ENCODE measurements around the gene MT1H. TPM values are rescaled to one million over a fixed set of nuclear protein-coding genes. Genes with fewer than 3 reads are reported as not detected.
A peak's percentile ranks its signal among the peaks of the same experiment; 100 is the strongest.

The MT1H gene
- total RNA-seq, 2 experiments from 2014 or later = not detected

DNA sequence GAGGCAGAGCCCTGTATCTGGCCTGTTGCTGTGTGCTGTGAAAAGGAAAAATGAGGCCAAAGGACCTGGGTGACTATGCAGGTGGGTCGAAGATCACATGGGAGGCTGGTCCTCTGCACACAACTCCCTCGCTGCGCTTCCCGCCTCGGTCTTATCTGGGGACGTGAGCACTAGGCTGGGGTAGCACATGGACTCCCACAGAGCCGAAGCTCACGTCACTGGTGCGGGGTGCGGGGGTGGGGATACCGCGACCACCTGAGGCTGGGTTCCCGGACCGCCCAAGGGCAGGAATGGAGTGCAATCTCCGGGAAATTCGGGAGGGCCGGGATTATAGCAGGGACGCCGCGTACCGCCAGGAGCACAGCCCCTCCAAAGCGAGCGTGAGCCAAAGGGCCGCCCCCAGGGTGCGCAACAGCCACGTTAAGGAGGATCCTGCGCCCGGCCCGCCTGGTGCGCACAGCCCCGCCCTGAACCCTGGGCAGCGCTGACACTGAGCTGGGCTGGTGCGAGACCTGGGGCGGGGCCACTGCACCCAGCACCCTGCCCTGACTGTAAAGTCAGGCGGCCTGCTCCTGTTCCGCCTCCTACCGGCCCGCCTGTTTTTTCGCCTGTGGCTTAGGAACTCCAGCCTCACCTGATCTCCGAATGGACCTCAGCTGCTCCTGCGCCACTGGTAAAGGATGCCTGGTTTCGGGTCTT, 26.4 kb upstream of the MT1H start:
- peaks cover 63% of the 10 kb centered on the region for H3K27me3 Mint-ChIP-seq
- ATAC-seq (ENCODE audit: low read depth) = peak; percentile 100
- peak overlapping the region; percentile 34 for H3K27ac Mint-ChIP-seq

DNA sequence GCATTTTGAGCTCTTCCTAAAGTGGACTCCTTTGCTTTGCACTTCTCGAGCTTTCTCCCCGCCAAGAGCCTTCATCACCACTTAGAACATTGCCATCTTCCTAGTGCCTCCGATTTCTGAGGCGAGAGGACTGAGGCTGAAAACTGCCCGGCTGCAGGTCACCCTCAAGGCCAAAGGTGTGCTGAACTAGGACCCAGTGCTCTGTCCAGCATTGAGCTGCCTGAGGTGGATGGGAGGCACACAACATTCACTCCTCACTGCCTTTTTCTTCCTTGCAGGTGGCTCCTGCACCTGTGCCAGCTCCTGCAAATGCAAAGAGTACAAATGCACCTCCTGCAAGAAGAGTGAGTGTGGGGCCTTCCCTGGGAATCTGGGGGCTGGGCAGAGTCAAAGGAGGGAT, 25.8 kb upstream of the MT1H start:
- POLR2A ChIA-PET = interaction anchor here (0.8 to 1.7 kb wide), 7 partner anchors 13 to 58 kb away, joined by 5 to 11 read pairs (median 6); partner anchors contain the start of genes MT1E, MT1F and MT1X
- H3K27ac Mint-ChIP-seq = peak overlapping the region; percentile 26

More for the DNA sequence above, 26.4 kb upstream of the MT1H start:
- Mint-ChIP-seq H3K4me3 (peak overlapping the region; percentile 68), H3K36me3 (no peaks in the 10 kb centered on the region), H3K4me1 (peaks cover 18% of the 10 kb centered on the region), H3K9me3 (no peaks in the 10 kb centered on the region)
- POLR2A ChIA-PET = interaction anchor here (0.8 to 1.7 kb wide), 7 partner anchors 13 to 59 kb away, joined by 5 to 11 read pairs (median 6); partner anchors contain the start of genes MT1E, MT1F and MT1X
- DNase-seq = peak; percentile 85

DNA sequence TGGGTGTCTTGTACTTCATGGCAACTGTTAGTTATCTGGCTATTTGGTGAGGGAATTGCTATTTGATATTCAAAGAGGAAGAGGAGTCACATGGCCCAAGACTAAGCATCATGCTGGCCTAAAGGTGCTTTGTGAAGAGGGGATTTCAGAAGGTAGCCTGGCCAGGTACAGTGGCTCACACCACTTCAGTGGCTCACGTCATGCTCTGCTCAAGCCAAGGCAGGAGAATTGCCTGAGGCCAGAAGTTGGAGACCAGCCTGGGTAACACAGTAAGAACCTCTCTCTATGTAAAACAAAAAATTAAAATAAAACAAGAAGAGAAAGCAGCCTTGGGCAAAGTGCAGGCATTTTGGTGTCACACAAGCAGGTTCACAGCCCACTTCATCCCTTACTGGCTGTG, 24.3 kb upstream of the MT1H start:
- POLR2A ChIA-PET = no interaction called here
- no peak overlapping the region for H3K4me3 Mint-ChIP-seq
- peaks cover 53% of the 10 kb centered on the region for H3K27me3 Mint-ChIP-seq
- H3K36me3 Mint-ChIP-seq = no peaks in the 10 kb centered on the region
- H3K9me3 Mint-ChIP-seq = no peaks in the 10 kb centered on the region
- ATAC-seq (ENCODE audit: low read depth) (no peak), DNase-seq (no peak)
- H3K27ac Mint-ChIP-seq = no peak overlapping the region
- H3K4me1 Mint-ChIP-seq = peaks cover 17% of the 10 kb centered on the region

More for the DNA sequence above, 25.8 kb upstream of the MT1H start:
- peaks cover 17% of the 10 kb centered on the region for H3K4me1 Mint-ChIP-seq
- no peaks in the 10 kb centered on the region for H3K36me3 Mint-ChIP-seq
- ATAC-seq (ENCODE audit: low read depth) = peak; percentile 1
- peaks cover 64% of the 10 kb centered on the region for H3K27me3 Mint-ChIP-seq
- H3K4me3 Mint-ChIP-seq = peak overlapping the region; percentile 68
- H3K9me3 Mint-ChIP-seq = no peaks in the 10 kb centered on the region
- no peak for DNase-seq

DNA sequence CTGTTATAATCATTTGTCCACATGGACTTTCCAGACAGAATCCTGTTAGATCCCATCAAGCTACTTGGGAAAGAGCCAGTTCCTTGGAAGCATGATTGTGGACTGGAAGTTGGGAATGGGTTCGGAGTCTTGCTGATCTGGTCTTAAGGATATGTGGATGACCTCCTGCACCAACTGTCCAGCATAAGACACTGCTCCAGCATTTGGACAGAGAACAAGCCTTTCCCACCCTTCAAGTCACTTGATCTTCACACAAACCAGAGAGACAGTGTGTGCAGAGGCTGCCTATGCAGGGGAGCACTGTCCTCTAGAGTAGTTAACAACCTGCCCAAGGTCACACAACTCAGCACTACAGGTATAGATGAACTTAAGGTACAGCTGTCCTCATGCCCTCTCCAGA, 23.8 kb upstream of the MT1H start:
- H3K4me3 Mint-ChIP-seq = no peak overlapping the region
- POLR2A ChIA-PET = interaction anchor here (1.1 kb wide), 1 partner anchor 11 kb away, joined by 3 read pairs; no protein-coding TSS in a partner anchor
- H3K9me3 Mint-ChIP-seq = no peaks in the 10 kb centered on the region
- peaks cover 17% of the 10 kb centered on the region for H3K4me1 Mint-ChIP-seq
- H3K36me3 Mint-ChIP-seq = no peaks in the 10 kb centered on the region
- ATAC-seq (ENCODE audit: low read depth) = no peak
- peaks cover 48% of the 10 kb centered on the region for H3K27me3 Mint-ChIP-seq
- DNase-seq = no peak
- no peak overlapping the region for H3K27ac Mint-ChIP-seq

GRCh38 chr16:56647641-56648431, 21.8 kb upstream of the MT1H start:
- DNase-seq (no peak), ATAC-seq (ENCODE audit: low read depth) (no peak)
- peaks cover 13% of the 10 kb centered on the region for H3K4me1 Mint-ChIP-seq
- H3K27ac Mint-ChIP-seq = no peak overlapping the region
- H3K36me3 Mint-ChIP-seq = no peaks in the 10 kb centered on the region
- H3K4me3 Mint-ChIP-seq = no peak overlapping the region
- peaks cover 48% of the 10 kb centered on the region for H3K27me3 Mint-ChIP-seq
- H3K9me3 Mint-ChIP-seq = no peaks in the 10 kb centered on the region
- POLR2A ChIA-PET = no interaction called here

DNA sequence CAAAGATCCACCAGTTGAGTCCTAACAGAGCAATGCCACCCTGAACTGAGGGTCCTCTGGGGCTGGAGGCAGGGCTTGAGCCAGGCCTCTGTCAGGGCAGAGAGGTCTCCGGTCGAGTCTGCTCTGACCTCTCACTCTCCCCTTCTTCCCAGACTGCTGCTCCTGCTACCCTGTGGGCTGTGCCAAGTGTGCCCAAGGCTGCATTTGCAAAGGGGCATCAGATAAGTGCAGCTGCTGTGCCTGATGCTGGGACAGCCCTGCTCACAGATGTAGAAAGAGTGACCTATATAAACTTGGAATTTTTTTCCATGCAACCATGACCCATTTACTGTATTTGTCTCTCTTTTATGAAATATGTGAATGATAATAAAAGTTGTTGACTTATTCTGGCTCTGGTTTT, 20.3 kb upstream of the MT1H start:
- peaks cover 44% of the 10 kb centered on the region for H3K27me3 Mint-ChIP-seq

DNA sequence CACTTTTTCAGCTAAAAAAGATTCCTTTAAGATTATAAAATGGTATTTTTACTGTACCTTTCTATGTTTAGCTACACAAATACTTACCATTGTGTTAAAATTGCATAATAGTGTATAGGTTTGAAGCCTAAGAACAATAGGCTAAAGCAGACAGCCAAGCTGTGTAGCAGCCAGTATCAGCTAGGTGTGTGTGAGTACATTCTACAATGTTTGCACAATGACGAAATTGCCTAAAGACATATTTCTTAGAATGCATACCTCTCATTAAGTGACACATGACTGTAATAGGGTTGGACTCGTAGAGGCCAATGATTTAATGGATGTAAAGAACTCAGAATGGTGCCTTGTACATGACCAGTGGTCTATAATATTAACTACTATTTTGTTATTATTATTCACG, 19.8 kb upstream of the MT1H start:
- ATAC-seq (ENCODE audit: low read depth) (no peak), DNase-seq (no peak)
- Mint-ChIP-seq H3K4me3 (no peak overlapping the region), H3K36me3 (no peaks in the 10 kb centered on the region), H3K27me3 (peaks cover 39% of the 10 kb centered on the region), H3K27ac (no peak overlapping the region), H3K9me3 (no peaks in the 10 kb centered on the region), H3K4me1 (no peaks in the 10 kb centered on the region)
- POLR2A ChIA-PET = no interaction called here

More for the DNA sequence above, 20.3 kb upstream of the MT1H start:
- Mint-ChIP-seq H3K4me1 (peaks cover 1% of the 10 kb centered on the region), H3K9me3 (no peaks in the 10 kb centered on the region), H3K27ac (no peak overlapping the region), H3K4me3 (no peak overlapping the region), H3K36me3 (no peaks in the 10 kb centered on the region)
- ATAC-seq (ENCODE audit: low read depth) (no peak), DNase-seq (no peak)
- POLR2A ChIA-PET = no interaction called here

GRCh38 chr16:56651586-56651985, 18.0 kb upstream of the MT1H start, which contains the start of gene MT1B:
Gene MT1B, plus strand, starts transcription at chr16:56651886. Its CDS starts 68 bp downstream, at chr16:56651954.
- no peaks in the 10 kb centered on the region for H3K4me1 Mint-ChIP-seq
- no peaks in the 10 kb centered on the region for H3K9me3 Mint-ChIP-seq
- H3K36me3 Mint-ChIP-seq = no peaks in the 10 kb centered on the region
- ATAC-seq (ENCODE audit: low read depth) (no peak), DNase-seq (no peak)
- peaks cover 27% of the 10 kb centered on the region for H3K27me3 Mint-ChIP-seq
- H3K27ac Mint-ChIP-seq = no peak within 1 kb of the TSS
- no peak within 1 kb of the TSS for H3K4me3 Mint-ChIP-seq
- POLR2A ChIA-PET = no interaction called here

DNA sequence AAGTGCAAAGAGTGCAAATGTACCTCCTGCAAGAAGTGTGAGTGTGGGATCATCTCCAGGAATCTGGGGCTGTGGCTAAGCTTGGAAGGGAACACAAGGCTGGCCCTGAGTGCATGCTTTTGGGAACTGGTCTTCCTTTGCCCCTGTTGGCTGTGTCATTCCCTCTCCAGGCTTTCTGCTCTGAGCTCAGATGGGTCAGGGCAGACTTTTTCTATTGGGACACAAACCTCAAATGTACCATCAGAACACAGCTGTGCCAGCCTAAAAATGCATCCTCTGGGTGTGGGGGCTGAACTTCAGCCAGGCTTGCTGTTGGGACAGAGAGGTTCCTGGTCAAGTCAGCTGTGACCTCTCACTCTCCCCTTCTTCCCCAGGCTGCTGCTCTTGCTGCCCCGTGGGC, 17.0 kb upstream of the MT1H start:
- no peak for ATAC-seq (ENCODE audit: low read depth)
- no peak overlapping the region for H3K27ac Mint-ChIP-seq
- POLR2A ChIA-PET = interaction anchor here (1.6 kb wide), 1 partner anchor 9 kb away, joined by 3 read pairs; no protein-coding TSS in a partner anchor

DNA sequence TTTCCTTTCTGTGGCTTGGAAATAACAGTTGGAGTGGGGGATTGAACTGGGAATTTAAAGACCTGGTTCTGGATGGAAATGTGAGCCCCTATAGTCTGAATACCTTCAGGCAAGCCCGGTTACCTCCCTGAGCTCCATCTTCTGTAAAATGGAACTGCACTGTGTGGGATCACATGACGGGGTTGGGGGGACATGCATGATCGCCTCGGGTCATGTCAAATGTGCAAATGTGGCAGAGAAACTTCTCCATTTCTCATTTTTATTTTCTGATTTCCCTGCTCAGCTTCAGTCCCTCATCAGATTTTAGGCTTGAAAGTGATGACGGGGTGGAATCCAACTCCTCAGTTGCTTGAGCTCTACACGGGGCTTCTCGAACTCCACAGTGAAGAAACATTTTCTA, 16.4 kb upstream of the MT1H start:
- H3K36me3 Mint-ChIP-seq = no peaks in the 10 kb centered on the region
- peaks cover 16% of the 10 kb centered on the region for H3K27me3 Mint-ChIP-seq
- peaks cover 7% of the 10 kb centered on the region for H3K4me1 Mint-ChIP-seq
- ATAC-seq (ENCODE audit: low read depth) (no peak), DNase-seq (no peak)
- H3K9me3 Mint-ChIP-seq = no peaks in the 10 kb centered on the region
- POLR2A ChIA-PET = interaction anchor here (1.6 kb wide), 1 partner anchor 9 kb away, joined by 3 read pairs; no protein-coding TSS in a partner anchor
- no peak overlapping the region for H3K4me3 Mint-ChIP-seq
- no peak overlapping the region for H3K27ac Mint-ChIP-seq

More for the DNA sequence above, 17.0 kb upstream of the MT1H start:
- Mint-ChIP-seq H3K9me3 (no peaks in the 10 kb centered on the region), H3K36me3 (no peaks in the 10 kb centered on the region), H3K4me3 (no peak overlapping the region), H3K4me1 (peaks cover 3% of the 10 kb centered on the region), H3K27me3 (peaks cover 20% of the 10 kb centered on the region)
- no peak for DNase-seq

DNA sequence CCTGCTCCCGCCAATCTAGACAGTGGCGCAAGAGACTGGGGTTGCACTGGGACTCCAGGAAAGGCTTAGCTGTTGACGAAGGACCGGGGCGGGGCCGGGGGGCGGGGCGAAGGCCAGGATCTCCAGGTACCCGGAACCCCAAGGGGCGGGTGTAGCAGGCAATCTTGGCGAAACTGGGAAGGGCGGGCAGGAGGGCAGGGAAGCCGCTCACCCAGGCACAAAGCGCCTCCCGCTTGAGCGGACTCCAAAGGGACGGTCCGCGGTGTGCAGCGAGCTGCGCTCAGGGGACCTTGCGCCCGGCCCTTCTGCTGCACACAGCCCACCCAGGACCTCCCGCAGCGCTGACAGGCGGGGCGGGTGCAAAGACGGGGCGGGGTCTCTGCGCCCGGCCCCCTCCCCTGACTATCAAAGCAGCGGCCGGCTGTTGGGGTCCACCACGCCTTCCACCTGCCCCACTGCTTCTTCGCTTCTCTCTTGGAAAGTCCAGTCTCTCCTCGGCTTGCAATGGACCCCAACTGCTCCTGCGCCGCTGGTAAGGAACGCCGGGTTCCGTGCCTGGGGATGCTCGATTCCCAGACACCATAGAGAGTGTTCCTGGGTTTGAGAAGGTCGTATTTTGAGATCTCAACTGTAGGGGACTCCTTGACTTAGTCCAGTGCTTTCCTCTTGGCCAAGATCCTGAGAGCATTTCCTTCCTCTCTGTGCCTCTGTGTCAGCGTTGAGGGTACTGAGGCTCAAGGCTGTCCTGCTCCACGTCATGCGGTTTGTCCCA, 11.9 kb upstream of the MT1H start, which contains the start of gene MT1F:
MT1F (plus strand) TSS at position 405 of the 772 bp plus-strand sequence; CDS start at position 505, 100 bp downstream.
- no peaks in the 10 kb centered on the region for H3K27me3 Mint-ChIP-seq
- DNase-seq (peak; percentile 82), ATAC-seq (ENCODE audit: low read depth) (peak; percentile 87)
- H3K9me3 Mint-ChIP-seq = no peaks in the 10 kb centered on the region
- H3K27ac Mint-ChIP-seq = peak within 1 kb of the TSS; percentile 92
- H3K36me3 Mint-ChIP-seq = no peaks in the 10 kb centered on the region
- POLR2A ChIA-PET = interaction anchor here (1.0 to 1.8 kb wide), 6 partner anchors 10 to 49 kb away, joined by 3 to 6 read pairs (median 4); partner anchors contain the start of genes MT1G, MT1X and MT2A
- peaks cover 17% of the 10 kb centered on the region for H3K4me1 Mint-ChIP-seq
- H3K4me3 Mint-ChIP-seq = peak within 1 kb of the TSS; percentile 95

DNA sequence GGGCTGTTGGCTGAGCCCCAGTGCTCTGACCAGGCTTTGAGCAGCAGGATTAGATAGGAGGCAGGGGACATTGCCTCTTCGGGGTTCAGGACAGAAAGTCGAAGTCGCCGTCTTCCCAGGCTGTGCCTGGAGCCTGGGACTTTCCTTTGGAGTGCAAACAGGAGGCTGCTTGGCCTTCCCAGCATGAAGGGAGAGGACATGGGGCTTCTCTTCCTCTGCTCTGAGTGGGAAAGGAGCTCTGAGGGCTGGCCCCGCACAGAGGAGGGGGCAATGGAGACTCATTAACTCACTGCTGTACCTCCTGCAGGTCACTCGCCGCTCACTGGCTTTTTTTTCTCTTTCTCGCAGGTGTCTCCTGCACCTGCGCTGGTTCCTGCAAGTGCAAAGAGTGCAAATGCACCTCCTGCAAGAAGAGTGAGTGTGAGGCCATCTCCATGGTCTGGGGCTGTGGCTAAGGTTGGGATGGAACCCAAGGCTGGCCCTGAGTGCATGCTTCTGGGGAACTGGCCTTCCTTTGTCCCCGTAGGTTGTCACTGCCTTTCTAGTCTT, 11.2 kb upstream of the MT1H start:
- Mint-ChIP-seq H3K4me1 (peaks cover 19% of the 10 kb centered on the region), H3K27ac (peak overlapping the region; percentile 92), H3K27me3 (no peaks in the 10 kb centered on the region), H3K36me3 (no peaks in the 10 kb centered on the region), H3K9me3 (no peaks in the 10 kb centered on the region), H3K4me3 (peak overlapping the region; percentile 95)
- POLR2A ChIA-PET = interaction anchor here (1.0 to 1.8 kb wide), 4 partner anchors 9 to 18 kb away, joined by 3 to 6 read pairs (median 4); partner anchors contain the start of gene MT1G
- ATAC-seq (ENCODE audit: low read depth) = no peak
- DNase-seq = no peak

Data from activated naive CD8-positive, alpha-beta T cell treated with anti-CD3 and anti-CD28 coated beads, Interleukin-2, amount 10 ng/mL, durations not matched to agents 7 days and 5 days (primary cell).